PFSK-1 (cell line): ENCODE measurements around the gene CDK6.

Experiments
- POLR2AphosphoS5 ChIP-seq: IDR thresholded peaks from 2 replicates; pipeline ENCODE4 v1.6.1; 2012; ENCODE audit warnings: low read depth, mild to moderate bottlenecking, control low read depth, low read length, moderate library complexity
- REST ChIP-seq, 2 experiments: IDR thresholded peaks; 2 replicates each; pipeline versions ENCODE4 v1.6.1 to v1.8.0; 2011 to 2012; ENCODE audit warnings: low read depth in 2 of 2, low read length in 2 of 2, control low read depth in 1 of 2, inconsistent platforms in 1 of 2, mild to moderate bottlenecking in 1 of 2, moderate library complexity in 1 of 2; ENCODE audit not compliant: insufficient read depth in 1 of 2

GRCh38 chr7:92815412-92815811 lies 21.0 kb downstream of the CDK6 start:
- TF ChIP-seq REST (IDR thresholded peaks at IDR 0.05; ENCODE audit: insufficient read depth in 1 of 2, low read depth in 2 of 2, low read length in 2 of 2) (no peak), POLR2AphosphoS5 (no peak)
